Uterus (tissue), 4 donors: Measurements from ENCODE around the gene ARHGEF4. TPM values are rescaled to one million over a fixed set of nuclear protein-coding genes. Genes with fewer than 3 reads are reported as not detected.

Experiments
- DNase-seq, 2 donors: peaks; one replicate each; pipeline ENCODE4 v3.0.0-alpha.2; 2019 to 2020
- H3K27ac ChIP-seq, 2 donors: fragments of 200-600 bp; sonication (generic); 1 replicate in 1 of 2; 2 replicates in 1 of 2; pipeline ENCODE4 v1.5.1; 2016 to 2018
- H3K27me3 ChIP-seq, 2 donors: fragments of 200-600 bp; sonication (generic); one replicate each; pipeline ENCODE4 v1.5.1; 2018 to 2019; ENCODE audit warnings: control low read depth in 1 of 2
- H3K36me3 ChIP-seq, 2 donors: fragments of 200-600 bp; sonication (generic); one replicate each; pipeline ENCODE4 v1.5.1; 2019; ENCODE audit warnings: control low read depth in 1 of 2
- H3K4me1 ChIP-seq, 2 donors: fragments of 200-600 bp; sonication (generic); one replicate each; pipeline ENCODE4 v1.5.1; 2018 to 2019; ENCODE audit warnings: control low read depth in 1 of 2
- H3K4me3 ChIP-seq, 2 donors: fragments of 200-600 bp; sonication (generic); 1 replicate in 1 of 2; 2 replicates in 1 of 2; pipeline ENCODE4 v1.5.1; 2018 to 2019; ENCODE audit warnings: mild to moderate bottlenecking in 1 of 2
- H3K9me3 ChIP-seq, 2 donors: fragments of 200-600 bp; sonication (generic); one replicate each; pipeline ENCODE4 v1.5.1; 2019; ENCODE audit warnings: control low read depth in 1 of 2
- POLR2A ChIP-seq, 2 donors: fragments of 450-650 bp; IDR thresholded peaks; one replicate each; pipeline ENCODE4 v1.6.1; 2016; ENCODE audit warnings: antibody characterized with exemption in 2 of 2, mild to moderate bottlenecking in 1 of 2, moderate library complexity in 1 of 2
- intact Hi-C: fragments of 100-400 bp; cut with DNase I; formaldehyde crosslinking; loops from one replicate; pipeline ENCODE4 v1.15.1; 2023; ENCODE audit warnings: low total_unique reads
- total RNA-seq, 4 donors: library from RNA; depleted of rRNA in 3 of 4; stranded (reverse); fragments of >200 nt in 3 of 4; gene quantifications; one replicate each; pipeline versions ENCODE4 v1.1.0 to v1.2.4, GENCODE V29; 2014 to 2023
- TF ChIP-seq, protein P1 (sequence below), 4 experiments: fragments of 200-600 bp in 2 of 4; fragments of 450-650 bp in 2 of 4; sonication (generic) in 2 of 4; IDR thresholded peaks; one replicate each; pipeline ENCODE4 v1.5.1; 2016 to 2019; ENCODE audit warnings: antibody characterized with exemption in 4 of 4, mild to moderate bottlenecking in 2 of 4, moderate library complexity in 1 of 4
- donor health status: DM: yes; HTN: yes; CAD: no.

ARHGEF4 gene
- total RNA-seq, 4 donors from 2014 or later = 1.8 to 26.2 (median 9.6) TPM

DNA sequence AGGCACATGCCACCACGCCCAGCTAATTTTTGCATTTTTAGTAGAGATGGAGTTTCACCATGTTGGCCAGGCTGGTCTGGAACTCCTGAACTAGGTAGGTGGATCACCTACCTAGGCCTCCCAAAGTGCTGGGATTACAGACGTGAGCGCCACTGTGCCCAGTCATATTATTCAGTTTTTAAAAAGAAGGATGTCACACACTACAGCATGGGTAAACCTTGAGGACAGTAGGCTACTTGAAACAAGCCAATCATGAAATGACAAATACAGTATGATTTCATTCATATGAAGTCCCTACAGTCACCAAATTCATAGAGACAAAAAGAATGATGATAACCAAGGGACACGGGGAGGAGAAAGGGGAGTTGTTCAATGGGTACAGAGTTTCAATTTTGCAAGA is 31.1 kb upstream of the ARHGEF4 start:
- intact Hi-C loops = no loop called here
- H3K27me3 ChIP-seq = no peaks in the 10 kb centered on the region
- TF ChIP-seq POLR2A (IDR thresholded peaks at IDR 0.05) = no peak
- TF ChIP-seq, protein P1, sequence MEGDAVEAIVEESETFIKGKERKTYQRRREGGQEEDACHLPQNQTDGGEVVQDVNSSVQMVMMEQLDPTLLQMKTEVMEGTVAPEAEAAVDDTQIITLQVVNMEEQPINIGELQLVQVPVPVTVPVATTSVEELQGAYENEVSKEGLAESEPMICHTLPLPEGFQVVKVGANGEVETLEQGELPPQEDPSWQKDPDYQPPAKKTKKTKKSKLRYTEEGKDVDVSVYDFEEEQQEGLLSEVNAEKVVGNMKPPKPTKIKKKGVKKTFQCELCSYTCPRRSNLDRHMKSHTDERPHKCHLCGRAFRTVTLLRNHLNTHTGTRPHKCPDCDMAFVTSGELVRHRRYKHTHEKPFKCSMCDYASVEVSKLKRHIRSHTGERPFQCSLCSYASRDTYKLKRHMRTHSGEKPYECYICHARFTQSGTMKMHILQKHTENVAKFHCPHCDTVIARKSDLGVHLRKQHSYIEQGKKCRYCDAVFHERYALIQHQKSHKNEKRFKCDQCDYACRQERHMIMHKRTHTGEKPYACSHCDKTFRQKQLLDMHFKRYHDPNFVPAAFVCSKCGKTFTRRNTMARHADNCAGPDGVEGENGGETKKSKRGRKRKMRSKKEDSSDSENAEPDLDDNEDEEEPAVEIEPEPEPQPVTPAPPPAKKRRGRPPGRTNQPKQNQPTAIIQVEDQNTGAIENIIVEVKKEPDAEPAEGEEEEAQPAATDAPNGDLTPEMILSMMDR (IDR thresholded peaks at IDR 0.05) = no peak

DNA sequence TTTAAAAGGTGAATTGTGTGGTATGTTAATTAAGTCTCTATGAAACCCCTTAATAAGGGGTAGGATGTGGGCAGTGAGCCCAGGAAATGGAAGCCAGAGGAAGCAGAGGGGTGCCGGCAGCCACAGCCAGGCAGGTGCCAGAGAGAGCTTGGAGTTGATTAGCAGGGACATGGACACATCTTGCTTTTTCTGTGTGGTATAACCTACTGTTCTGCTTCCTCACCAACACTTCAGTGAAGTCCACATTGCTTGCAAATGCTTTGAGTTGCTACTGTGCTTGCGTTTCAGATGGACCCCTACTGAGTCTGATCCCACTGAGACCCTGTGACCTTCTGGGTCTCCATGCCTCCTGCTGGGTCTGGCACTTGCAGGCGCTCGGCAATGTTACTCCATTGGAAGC is 30.3 kb upstream of the ARHGEF4 start:
- no peaks in the 10 kb centered on the region for H3K4me1 ChIP-seq
- intact Hi-C loops = no loop called here
- no peak for DNase-seq
- no peaks in the 10 kb centered on the region for H3K9me3 ChIP-seq
- H3K27me3 ChIP-seq = no peaks in the 10 kb centered on the region
- no peak overlapping the region for H3K27ac ChIP-seq
- no peak for TF ChIP-seq POLR2A (IDR thresholded peaks at IDR 0.05)
- TF ChIP-seq, protein P1 (IDR thresholded peaks at IDR 0.05) = no peak
- H3K36me3 ChIP-seq = no peaks in the 10 kb centered on the region
- no peak overlapping the region for H3K4me3 ChIP-seq

More for the DNA sequence above, 31.1 kb upstream of the ARHGEF4 start:
- Histone ChIP-seq H3K36me3 (no peaks in the 10 kb centered on the region), H3K27ac (no peak overlapping the region), H3K9me3 (no peaks in the 10 kb centered on the region), H3K4me3 (no peak overlapping the region), H3K4me1 (no peaks in the 10 kb centered on the region)
- DNase-seq = no peak

DNA sequence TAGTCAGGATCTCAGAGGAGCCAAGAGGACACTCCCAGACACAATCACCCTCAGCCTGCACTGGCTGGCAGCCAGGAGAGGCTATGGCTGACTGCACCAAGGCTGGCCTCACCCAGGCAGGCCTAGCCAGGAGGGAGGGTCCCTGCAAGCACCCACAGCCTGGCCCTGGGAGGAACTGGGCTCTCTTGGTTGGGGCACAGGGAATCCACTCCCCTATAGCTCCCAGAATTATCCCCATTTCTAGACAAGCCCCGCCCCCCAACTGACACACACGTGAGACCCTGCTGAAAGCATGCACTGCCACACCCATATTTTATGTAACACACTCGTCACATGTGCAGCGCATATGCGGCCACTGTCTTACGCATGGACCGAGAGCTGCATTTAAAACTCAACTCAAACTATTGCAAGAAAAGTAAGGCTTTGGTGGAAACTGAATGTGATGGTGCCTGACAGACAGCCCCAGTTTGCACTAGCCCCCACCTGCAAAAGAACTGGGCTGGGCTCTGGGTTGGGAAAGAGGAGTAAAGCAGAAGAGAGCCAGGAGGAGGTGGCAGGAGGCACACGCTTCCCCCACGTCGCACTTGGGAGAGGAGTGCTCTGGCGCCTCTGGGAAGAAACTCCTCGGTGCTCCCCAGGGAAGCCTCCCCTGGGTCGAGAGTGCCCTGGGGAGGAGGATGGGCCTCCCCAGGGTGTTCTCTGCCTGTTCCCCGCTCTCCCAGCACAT is 28.9 kb upstream of the ARHGEF4 start:
- Histone ChIP-seq H3K27me3 (no peaks in the 10 kb centered on the region), H3K4me3 (no peak overlapping the region), H3K36me3 (no peaks in the 10 kb centered on the region), H3K27ac (no peak overlapping the region), H3K9me3 (no peaks in the 10 kb centered on the region), H3K4me1 (no peaks in the 10 kb centered on the region)
- intact Hi-C loops = no loop called here
- DNase-seq = no peak
- TF ChIP-seq, protein P1 (IDR thresholded peaks at IDR 0.05) = no peak
- no peak for TF ChIP-seq POLR2A (IDR thresholded peaks at IDR 0.05)

DNA sequence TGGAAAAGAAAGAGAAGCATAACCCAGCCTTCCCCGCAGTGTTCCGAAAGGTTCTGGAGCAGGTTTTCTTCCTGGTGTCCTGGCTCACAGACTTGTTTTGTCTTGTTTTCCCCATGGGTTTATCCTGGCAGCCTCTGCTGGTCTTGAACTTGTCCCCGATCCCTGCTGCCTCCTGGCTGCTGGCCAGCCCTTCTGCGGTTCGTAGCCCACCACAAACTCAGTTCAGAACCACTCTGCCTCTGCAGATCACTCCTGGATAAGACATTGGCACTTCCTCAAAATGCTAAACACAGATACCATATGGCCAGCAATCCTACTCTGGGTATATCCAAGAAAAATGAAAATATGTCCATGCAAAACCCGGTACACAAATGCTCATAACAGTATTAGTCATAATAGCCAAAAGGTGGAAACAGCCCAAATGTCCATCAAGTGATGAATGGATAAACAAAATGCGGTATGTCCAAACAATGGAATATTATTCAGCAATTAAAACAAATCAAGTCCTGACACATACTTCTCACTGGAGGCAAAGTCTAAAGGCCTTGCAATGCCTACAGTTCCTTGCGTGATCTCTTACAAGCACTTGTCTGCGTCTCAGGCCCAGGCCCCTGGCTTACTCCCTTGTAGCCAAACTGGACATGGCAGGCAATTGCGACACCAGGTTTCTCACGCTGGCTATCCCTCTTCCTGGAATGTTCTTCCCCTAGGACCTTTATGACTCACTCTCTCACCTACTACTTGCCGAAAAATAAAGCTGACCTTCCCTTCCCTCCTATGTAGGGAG is 28.0 kb upstream of the ARHGEF4 start:
- Histone ChIP-seq H3K27me3 (no peaks in the 10 kb centered on the region), H3K9me3 (no peaks in the 10 kb centered on the region), H3K36me3 (no peaks in the 10 kb centered on the region), H3K4me3 (no peak overlapping the region), H3K4me1 (no peaks in the 10 kb centered on the region), H3K27ac (no peak overlapping the region)
- TF ChIP-seq, protein P1 (IDR thresholded peaks at IDR 0.05) = no peak
- TF ChIP-seq POLR2A (IDR thresholded peaks at IDR 0.05) = no peak
- no peak for DNase-seq
- intact Hi-C loops = no loop called here

DNA sequence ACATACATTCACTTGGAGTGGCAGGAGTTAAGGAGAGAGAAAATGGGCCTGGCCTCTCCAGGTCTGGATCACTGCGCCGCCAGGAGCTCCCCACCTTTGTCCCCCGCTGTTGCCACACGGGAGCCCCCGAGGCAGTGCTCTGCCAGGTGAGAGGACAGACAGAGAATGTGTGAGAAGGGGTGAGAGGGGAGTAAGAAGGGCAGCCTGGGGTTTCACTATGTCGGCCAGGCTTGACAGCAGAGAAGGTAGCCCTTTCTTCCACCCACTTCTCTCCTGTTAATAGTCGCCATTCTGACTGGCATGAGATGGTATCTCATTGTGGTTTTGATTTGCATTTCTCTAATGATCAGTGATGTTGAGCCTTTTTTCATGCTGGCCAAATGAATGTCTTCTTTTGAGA is 26.2 kb upstream of the ARHGEF4 start:
- H3K4me1 ChIP-seq = no peaks in the 10 kb centered on the region
- no peaks in the 10 kb centered on the region for H3K36me3 ChIP-seq
- H3K27me3 ChIP-seq = no peaks in the 10 kb centered on the region
- intact Hi-C loops = no loop called here
- TF ChIP-seq, protein P1 (IDR thresholded peaks at IDR 0.05) = no peak
- no peak for TF ChIP-seq POLR2A (IDR thresholded peaks at IDR 0.05)
- DNase-seq = no peak
- no peak overlapping the region for H3K27ac ChIP-seq
- no peak overlapping the region for H3K4me3 ChIP-seq
- H3K9me3 ChIP-seq = no peaks in the 10 kb centered on the region
